ENCODE results near the gene TCEANC2. TPM values are rescaled to one million over a fixed set of nuclear protein-coding genes. Genes with fewer than 3 reads are reported as not detected.
"Not testable (repeated sequence)": the region's sequence is repeated elsewhere in the genome, so short reads cannot be mapped to it uniquely, and the experiment has no call there.

Gene TCEANC2
- polyA plus RNA-seq, 4 donors: 8.1 to 11.2 (median 10.0) TPM

DNA sequence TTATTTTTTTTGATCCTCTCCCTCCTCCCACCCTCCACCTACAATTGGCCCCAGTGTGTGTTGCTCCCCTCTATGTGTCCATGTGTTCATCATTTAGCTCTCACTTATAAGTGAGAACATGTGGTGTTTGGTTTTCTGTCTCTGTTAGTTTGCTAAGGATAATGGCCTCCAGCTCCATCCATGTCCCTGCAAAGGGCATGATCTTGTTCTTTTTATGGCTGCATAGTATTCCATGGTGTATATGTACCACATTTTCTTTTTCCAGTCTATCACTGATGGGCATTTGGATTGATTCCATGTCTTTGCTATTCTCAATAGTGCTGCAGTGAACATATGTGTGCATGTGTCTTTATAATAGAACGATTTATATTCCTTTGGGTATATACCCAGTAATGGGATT is 28.6 kb upstream of the TCEANC2 start:
- not testable (repeated sequence) for DNase-seq (ENCODE audit: low read depth in 4 of 4, low spot score in 3 of 4)

DNA sequence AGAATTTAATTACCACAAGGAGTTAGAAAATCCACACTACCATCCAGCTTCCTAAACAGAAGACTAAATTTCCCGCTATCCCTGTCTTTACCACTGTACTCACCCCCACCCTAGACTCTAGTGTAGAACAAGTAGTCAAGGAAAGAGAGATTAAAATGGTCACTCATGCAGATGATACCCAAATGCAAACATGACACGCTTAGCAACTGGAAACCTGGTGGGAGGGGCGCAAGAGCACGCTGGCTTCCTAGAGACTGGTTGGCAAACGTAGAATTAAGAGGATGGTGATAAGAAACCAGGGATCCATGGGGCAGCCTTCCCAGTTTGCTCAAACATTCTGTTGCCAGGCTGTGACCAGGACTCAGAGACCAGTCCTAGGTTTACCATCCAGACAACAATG is 25.6 kb upstream of the TCEANC2 start:
- DNase-seq (ENCODE audit: low read depth in 4 of 4, low spot score in 3 of 4): no peak

DNA sequence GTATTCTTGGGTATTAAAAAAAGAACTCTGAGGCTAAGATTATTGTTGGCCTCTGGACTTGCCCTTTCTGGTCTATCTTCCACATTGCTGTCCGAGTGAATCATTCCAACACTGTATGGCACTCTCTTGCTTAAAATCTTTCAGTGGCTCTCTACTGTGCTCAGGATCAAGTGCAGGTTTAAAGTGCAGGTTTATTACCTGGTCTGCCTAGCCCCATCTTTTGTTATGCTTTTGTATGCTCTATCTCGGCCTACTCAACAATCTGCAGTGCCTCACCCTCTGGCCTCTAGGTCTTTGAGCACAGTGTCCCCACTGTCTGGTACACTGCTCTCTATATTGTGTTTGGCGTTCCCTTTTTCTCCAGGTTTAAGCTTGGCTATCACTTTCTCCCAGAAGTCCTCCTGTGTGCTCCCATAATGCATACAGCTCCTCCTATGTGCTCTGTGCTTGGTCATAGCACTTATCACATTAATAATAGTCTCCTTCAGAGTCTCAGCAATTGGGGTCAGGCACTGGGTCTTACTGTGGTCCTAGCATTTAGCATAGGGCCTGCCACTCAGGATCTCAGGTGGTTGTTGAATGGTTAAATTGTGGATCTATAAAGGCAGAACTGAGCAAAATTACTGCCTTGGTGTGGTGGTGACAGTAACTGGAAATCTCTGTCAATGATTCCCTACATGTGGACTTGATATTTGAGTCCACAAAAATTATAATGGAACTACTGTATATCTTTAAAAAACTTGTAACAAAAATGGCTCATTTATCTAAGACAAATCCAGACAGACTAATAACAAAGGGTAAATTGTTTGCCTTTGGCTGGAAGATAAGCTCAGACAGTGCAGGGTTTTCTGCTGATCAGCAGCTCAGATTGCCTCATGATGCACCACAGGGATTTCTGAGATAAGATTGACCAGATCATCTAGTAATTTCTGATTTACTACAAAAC is 24.8 kb upstream of the TCEANC2 start:
- DNase-seq (ENCODE audit: low read depth in 4 of 4, low spot score in 3 of 4): no peak

DNA sequence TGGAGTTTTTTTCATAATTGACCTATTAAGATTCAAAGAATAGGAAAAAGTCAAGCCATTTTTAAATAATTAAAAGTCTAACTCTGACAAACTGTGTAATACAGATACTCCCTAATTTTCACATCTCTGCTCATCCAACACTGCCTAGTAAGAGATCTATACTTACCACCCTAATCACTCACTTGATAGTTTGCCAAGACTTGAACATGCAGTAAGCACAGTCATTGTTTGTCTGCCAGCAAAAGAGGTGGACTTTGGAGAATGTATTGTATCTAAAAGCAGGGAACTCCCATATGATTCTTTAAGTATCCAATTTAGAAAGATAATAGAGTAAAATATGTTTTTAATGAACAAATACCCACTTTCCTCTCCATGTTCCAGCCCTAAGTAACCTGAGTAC is 15.9 kb upstream of the TCEANC2 start:
- DNase-seq (ENCODE audit: low read depth in 4 of 4, low spot score in 3 of 4): no peak

DNA sequence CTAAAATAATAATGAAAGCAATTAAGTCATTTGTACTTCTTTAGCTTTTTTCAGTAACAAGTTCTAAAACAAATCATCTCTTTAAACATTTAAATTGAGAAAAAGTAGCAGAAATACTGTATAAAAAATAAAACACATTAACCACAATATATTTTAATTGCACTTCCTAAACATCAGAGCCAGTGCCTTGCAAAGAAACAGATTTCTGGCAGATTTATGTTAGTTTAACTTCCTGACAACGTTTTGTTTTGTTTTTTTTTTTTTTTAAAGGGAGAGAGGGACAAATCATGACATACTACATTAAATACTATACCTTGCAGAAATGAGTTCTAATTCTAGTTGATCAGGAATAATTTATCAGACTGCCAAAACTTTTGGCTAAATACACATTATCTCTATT is 11.6 kb upstream of the TCEANC2 start:
- no peak for DNase-seq (ENCODE audit: low read depth in 4 of 4, low spot score in 3 of 4)

DNA sequence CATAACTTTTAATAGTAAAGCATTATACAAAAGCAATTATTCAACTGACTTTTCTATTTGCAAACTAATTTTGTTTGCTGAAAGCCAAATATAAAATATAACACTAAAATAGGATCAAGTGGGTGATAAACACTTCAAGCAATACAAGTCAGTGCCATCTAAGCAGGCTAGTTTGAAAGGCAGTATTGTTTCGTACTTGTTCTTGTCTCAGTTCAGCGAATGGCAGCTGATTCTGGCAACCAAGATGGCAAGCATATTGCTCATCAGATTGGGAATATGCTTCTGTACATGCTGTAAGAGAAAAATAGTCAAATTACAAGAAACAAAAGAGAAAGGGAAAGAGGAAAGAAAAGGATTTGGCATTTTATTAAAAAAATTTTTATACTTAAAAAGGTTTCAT is 7.9 kb upstream of the TCEANC2 start:
- no peak for DNase-seq (ENCODE audit: low read depth in 4 of 4, low spot score in 3 of 4)

DNA sequence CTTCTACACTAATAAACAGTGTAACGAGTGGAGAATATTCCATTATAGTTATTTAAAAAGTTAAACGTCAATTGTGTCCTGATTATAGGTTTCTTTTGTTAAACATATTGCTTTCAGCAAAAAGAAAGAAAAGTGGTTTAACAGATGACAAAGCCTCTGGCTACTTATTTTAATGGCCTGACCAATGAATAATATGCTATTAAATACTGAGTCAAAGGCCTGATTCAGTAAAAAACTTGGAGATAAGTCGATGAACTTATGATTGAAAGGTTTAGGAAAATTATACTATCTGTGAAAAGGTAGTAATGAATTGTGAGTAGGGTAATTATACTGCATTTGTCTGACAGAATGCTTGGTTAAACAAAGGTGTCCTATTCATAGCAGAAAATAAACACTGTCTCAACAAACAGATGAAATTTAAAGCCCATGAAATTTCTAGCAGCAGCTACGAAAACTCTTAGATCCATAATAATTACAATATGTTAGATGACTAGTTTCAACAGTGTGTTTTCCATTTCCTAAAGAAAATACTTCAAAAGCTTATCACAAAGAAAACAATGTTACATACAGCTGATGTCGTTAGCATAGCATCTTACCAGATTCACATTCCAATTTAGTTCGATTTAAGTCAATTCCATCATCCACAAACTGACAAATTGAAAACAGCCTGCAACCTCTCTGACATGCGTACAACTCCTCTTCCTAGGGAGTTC is 6.6 kb upstream of the TCEANC2 start:
- no peak for DNase-seq (ENCODE audit: low read depth in 4 of 4, low spot score in 3 of 4)

DNA sequence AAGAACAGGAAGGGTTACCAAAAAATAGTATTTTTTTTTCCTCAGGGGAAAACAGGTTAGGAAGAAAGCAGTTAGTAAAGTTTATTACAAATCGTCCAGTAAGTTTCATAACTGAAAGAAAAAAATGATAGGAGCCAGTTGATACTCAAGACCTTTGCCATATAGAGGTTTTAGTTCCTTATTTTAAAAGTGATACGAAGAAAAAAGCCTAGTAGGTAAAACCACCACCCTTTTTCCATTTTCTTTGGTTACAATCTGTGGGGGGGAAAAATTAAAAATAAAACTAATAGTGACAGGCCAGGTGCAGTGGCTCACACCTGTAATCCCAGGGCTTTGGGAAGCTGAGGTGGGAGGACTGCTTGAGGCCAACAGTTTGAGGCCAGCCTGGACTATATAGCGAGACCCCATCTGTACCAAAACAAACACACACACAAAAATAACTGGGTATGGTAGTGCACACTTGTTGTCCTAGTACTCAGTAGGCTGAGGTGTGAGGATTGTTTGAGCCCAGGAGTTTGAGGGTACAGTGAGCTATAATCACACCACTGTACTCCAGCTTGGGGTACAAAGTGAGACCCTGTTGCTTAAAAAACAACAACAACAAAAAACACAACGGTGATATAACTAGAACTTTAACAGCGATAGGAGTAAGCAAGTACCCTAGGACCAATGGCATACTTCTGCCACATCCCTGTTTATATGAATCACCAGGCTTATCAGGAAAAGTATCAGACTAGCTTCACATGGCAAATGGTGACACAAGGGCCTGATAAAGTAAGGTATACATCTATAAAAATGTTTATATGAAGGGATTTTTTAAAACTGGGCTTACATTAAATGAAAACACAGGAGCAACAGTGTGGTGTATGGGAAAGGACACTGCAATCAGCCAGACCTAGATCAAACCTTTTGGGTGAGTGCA is 5.8 kb upstream of the TCEANC2 start:
- DNase-seq (ENCODE audit: low read depth in 4 of 4, low spot score in 3 of 4): no peak

DNA sequence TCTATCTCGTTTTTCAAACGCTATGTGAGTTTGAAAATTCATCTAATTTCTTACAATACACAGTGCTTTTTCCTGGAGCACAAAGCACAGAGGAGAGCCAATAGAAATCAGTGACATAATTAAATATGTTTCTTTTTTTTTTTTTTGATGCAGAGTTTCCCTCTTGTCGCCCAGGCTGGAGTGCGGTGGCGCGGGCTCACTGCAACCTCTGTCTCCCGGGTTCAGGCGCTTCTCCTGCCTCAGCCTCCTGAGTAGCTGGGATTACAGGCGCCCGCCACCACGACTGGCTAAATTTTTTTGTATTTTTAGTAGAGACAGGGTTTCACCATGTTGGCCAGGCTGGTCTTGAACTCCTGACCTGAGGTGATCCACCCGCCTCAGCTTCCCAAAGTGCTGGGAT is 3.0 kb upstream of the TCEANC2 start:
- not testable (repeated sequence) for DNase-seq (ENCODE audit: low read depth in 4 of 4, low spot score in 3 of 4)

DNA sequence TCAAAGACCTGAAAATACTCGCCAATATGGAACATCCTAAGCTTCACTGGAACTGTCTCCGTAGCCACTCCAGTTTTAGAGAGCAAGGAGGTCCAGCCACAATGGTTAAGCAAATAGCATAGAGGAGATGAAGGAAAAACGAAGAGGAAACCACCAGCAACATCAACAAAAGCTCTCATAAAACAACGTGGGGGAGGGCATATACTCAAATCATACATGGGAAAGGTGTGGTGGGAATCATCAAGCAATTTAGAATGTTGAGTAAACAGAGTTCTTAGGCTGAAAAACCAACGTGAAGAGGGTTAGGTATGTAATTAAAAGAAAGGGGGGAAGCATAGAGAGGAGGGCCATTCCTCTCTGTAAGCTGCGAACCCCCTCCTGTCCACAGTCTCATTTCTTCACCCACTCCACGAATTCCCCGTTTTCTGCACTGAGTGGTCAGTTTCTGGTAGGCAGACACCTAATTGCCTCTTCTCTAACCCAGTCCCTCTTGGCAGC is 1.4 kb upstream of the TCEANC2 start:
- DNase-seq (ENCODE audit: low read depth in 4 of 4, low spot score in 3 of 4): no peak

DNA sequence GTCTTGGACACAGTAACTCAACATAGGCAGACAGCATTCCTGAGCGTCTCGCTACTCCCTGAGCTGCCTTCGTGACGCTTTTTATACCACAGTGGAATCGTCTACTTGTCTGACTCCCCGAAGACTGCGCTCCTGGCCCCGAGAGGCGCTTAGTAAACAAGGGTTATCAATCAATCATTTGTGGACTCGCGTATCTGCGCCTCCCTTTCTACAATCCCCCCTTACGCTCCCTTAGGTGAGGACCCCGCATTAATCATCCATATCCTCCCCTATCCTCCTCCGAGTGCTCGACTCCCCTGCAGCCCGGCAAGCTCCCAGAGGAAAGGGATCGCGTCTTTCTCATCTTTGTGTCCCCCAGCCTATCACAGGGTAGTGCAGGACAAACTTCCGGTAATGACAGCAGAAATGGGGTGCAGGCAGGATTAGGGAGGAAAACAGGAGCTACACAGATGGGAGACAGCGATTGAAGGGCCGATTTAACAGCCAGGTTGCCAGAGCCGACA is 926 bp upstream of the TCEANC2 start:
- DNase-seq (ENCODE audit: low read depth in 4 of 4, low spot score in 3 of 4): peak in 3 of 4 donors; percentile 36 to 43 (median 42)

DNA sequence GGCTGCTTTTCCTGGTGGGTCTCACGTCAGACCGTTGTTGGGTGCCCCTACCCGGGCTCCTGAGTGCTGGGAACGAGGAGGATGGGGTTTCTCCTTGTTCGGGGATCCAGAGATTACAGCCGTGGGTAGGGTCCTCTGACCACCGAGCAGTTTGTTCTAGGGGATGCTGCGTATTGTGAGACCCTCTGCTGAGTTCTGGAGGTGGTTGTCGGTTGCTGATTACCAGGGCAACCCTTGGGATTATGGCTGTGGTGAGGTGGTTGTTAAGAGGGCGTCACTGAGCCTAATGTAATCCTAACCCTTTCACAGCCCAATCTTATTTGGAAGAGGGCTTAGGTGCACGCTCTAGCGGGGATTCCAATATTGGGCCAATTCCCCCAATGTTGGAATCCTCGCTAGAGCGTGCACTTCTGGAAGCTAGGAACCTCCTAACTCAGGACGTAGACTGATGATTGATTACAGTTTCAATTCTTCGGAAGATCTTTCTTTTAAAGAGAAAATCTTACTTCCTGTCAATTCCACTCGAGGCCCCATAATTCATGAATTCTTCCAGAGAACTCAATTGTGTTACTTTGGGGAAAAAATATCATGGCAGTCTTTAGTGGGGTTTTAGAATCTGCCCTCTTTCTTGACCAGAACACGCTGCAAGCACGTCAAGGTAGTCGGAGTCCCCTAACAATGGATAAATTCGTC is 483 bp downstream of the TCEANC2 start:
- no peak for DNase-seq (ENCODE audit: low read depth in 4 of 4, low spot score in 3 of 4)

DNA sequence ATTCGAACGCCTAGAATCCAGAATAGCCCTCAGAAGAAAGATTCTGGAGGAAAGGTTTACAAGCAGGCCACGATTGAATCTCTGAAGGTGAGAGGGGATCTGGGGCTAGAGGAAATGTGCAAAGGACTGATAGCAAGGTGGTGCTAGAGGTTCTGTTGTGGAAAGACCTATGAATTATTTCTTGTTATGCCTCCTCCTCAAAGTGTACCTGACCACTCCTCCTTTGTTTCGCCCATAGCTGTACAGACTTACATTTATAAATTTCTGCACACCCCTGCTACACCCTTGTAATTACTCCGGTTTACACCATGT is 986 bp downstream of the TCEANC2 start:
- DNase-seq (ENCODE audit: low read depth in 4 of 4, low spot score in 3 of 4): no peak

DNA sequence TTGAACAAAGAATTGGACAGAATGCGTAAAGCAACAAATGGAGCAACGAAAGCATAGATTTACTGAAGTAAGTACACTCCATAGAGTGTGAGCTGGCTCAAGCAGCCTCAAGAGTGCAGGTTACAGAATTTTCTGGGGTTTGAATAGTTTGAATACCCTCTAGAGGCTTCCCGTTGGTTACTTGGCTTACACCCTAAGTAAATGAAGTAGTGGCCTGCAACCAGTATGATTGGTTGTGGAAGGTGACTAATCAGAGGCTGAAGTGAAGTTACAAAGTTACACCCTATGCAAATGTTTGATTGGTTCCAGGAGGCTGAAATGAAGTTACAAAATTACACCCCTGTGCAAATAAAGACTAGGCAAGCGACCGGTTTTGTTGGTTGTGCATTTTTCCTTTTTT is 10.9 kb downstream of the TCEANC2 start:
- no peak for DNase-seq (ENCODE audit: low read depth in 4 of 4, low spot score in 3 of 4)

DNA sequence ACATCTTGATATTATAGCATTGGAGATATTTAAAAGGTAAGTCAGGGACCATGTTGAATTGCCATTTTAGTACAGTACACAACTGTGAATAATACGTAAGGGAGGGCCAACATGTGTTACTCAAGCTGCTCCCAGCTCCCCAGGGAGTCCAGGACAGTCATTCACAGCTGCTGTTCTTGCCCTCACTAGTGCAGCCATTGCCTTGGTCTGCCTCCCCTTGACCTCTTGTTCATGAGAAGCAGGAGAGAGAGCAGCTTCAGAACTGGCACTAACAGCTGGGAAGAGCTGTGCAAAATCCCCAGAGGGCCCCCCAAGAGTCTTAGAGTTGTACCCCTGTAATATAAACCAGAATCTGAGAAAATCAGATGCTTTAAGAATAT is 16.4 kb downstream of the TCEANC2 start:
- DNase-seq (ENCODE audit: low read depth in 4 of 4, low spot score in 3 of 4): no peak

DNA sequence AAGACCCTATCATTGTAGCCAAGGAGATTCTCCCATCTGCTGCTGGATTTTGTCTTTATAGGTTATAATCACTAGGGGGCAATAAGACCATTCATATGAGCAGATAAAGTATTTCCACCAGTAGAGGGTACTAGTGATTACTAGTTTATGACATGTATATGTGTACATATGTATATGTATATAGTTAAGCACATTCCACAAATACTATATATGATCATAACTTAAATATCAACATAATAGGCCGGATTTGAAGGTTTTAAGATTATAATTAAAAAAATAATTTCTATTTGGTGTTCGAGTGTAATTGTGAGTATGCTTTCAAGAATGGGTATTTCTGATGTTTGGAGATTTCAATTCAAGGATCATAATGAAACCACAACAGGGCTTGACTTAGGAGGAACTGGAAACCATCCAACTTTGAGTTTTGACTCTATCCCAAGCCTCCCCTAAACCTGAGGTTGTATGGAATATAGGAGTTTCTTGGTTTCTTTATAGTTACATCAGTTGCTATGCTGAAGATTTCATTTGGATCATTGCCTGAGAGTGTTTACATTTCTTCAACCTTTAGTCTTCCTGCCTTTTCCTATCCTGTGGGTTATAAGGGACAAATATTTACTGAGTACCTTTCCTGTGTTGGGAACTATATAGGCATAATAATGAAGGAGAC is 16.9 kb downstream of the TCEANC2 start:
- peak in 1 of 4 donors; percentile 25 for DNase-seq (ENCODE audit: low read depth in 4 of 4, low spot score in 3 of 4)

DNA sequence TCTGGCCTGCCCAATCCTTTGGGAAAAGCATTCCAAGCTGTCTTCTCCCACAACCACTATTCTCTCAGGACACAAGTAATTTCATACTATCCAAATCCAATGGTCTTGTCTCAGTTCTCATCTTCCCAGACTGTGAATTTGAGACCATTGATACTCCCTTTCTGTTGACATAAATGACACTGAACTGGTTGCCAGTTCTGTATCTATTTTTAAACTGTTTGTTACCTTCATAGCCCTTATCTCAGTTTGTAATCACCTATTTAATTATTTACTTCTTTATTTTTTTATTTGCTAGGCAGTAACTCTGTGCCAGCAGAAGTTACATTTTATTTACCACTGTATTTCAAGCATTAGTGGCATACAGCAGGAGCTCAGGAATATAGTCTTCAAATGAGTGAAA is 24.0 kb downstream of the TCEANC2 start:
- no peak for DNase-seq (ENCODE audit: low read depth in 4 of 4, low spot score in 3 of 4)

DNA sequence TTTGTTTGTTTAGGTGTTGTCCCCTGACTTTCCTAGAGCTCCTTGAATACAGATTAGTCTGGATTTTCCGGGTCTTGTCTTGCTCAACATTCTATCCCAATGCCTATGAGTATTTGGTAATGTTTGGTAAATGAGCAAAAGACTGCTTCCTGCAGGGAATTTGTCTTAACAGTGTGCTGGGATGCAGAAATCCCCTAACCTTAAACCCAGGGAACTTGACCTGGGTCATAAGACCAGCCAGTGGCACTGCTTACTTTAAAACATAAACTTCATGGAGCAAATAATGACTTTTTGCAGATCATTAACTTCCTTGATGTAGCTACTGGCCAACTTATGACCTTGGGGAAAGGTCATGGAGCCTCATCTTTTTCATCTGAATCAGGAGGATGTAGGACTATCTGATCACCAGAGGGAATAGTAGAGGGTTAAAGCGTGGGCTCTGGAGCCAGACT is 27.2 kb downstream of the TCEANC2 start:
- peak in 1 of 4 donors; percentile 27 for DNase-seq (ENCODE audit: low read depth in 4 of 4, low spot score in 3 of 4)
